Heart left ventricle (tissue), 16 donors: ENCODE data around the gene REM2. TPM values are rescaled to one million over a fixed set of nuclear protein-coding genes. Genes with fewer than 3 reads are reported as not detected.

Source experiments
- ATAC-seq, 4 donors: fragments of 200-7000 bp; cut with Tn5 transposase; one replicate each; pipeline ENCODE4 v1.9.1; 2020 to 2022; ENCODE audit warnings: moderate library complexity in 4 of 4, mild to moderate bottlenecking in 3 of 4, moderate number of reproducible peaks in 1 of 4
- DNase-seq, 5 donors: peaks; one replicate each; pipeline ENCODE4 v3.0.0-alpha.2; 2020
- H3K27ac ChIP-seq, 12 donors: fragments of 200-600 bp; sonication (generic) in 4 of 12; one replicate each; pipeline versions ENCODE4 v1.5.0 to v1.8.0; 2016 to 2022; ENCODE audit warnings: mild to moderate bottlenecking in 2 of 12
- H3K27me3 ChIP-seq, 9 donors: fragments of 200-600 bp; sonication (generic) in 2 of 9; one replicate each; pipeline versions ENCODE4 v1.5.1 to v1.8.0; 2016 to 2022; ENCODE audit warnings: mild to moderate bottlenecking in 3 of 9
- H3K36me3 ChIP-seq, 9 donors: fragments of 200-600 bp; sonication (generic) in 2 of 9; one replicate each; pipeline versions ENCODE4 v1.5.0 to v1.8.0; 2018 to 2022; ENCODE audit warnings: mild to moderate bottlenecking in 2 of 9
- H3K4me1 ChIP-seq, 12 donors: fragments of 200-600 bp; sonication (generic) in 4 of 12; one replicate each; pipeline versions ENCODE4 v1.5.0 to v1.8.0; 2016 to 2022; ENCODE audit warnings: mild to moderate bottlenecking in 3 of 12
- H3K4me3 ChIP-seq, 12 donors: fragments of 200-600 bp; sonication (generic) in 4 of 12; one replicate each; pipeline versions ENCODE4 v1.5.0 to v1.8.0; 2017 to 2022; ENCODE audit warnings: mild to moderate bottlenecking in 9 of 12, moderate library complexity in 4 of 12
- H3K9me3 ChIP-seq, 12 donors: fragments of 200-600 bp; sonication (generic) in 4 of 12; one replicate each; pipeline versions ENCODE4 v1.5.0 to v1.8.0; 2016 to 2022; ENCODE audit warnings: mild to moderate bottlenecking in 1 of 12
- POLR2A ChIP-seq, 2 donors: fragments of 450-650 bp; IDR thresholded peaks; one replicate each; pipeline ENCODE4 v1.6.1; 2017; ENCODE audit warnings: antibody characterized with exemption in 2 of 2, mild to moderate bottlenecking in 2 of 2, moderate library complexity in 2 of 2
- WGBS, 4 donors: extraction: QIAGEN DNeasy Blood & Tissue Kit in 2 of 4; methylation state at CpG; one replicate each; pipeline versions ENCODE4 v1.1.5 to v1.1.7; 2013 to 2018; 5-methylcytosine and 5-hydroxymethylcytosine counted together
- intact Hi-C, 10 donors: fragments of 100-400 bp; cut with DNase I; formaldehyde crosslinking; loops; one replicate each; pipeline versions ENCODE4 v1.11.1 to v1.14.2; 2022
- polyA plus RNA-seq, 2 donors: library from polyadenylated mRNA; stranded (reverse); fragments of 200-250 nt; gene quantifications; one replicate each; pipeline ENCODE4 v1.2.3, GENCODE V29; 2013
- total RNA-seq, 9 donors: library from RNA; depleted of rRNA in 2 of 9; stranded (reverse); fragments of >200 nt in 2 of 9; fragmentation: NEBNext Ultra II Directional in 3 of 9; extraction: Animal tissue kit (Norgen Biotek cat#: 25700) in 3 of 9; gene quantifications; one replicate each; pipeline versions ENCODE4 v1.1.0 to v1.2.4, GENCODE V29; 2016 to 2023
- TF ChIP-seq, protein P1 (sequence below), 12 donors: fragments of 200-600 bp; sonication (generic) in 4 of 12; IDR thresholded peaks; one replicate each; pipeline versions ENCODE4 v1.5.0 to v1.8.0; 2018 to 2022; ENCODE audit warnings: antibody characterized with exemption in 12 of 12, mild to moderate bottlenecking in 5 of 12
- donor health status: ischemic (EF 13 %, LVEDD 7.1; RV severe dilation, severe dysfunction).
- donor health status: healthy with polysubstance abuse.
- donor health status: DM: no; HTN: yes; CAD: no.
- donor health status: DM: no; HTN: no; CAD: no.
- donor health status: ischemic (EF 25% LVEDD 6.9; RV normal size, moderate dysfunction).
- donor health status: ischemic (EF 25% LVEDD 5.7; RV mildly dilated, moderate dysfunction).
- donor health status: healthy.
- donor health status: DM: yes; HTN: yes; CAD: no.
- donor health status: ischemic (EF 35%, LVEDD 5.7; RV mildly dilated, moderate dysfunction).
- donor health status: nonischemic (EF 11% LVEDD 7.7; RV severe dilation, severe dysfunction).
- donor health status: DM: yes; HTN: yes; CAD: no.
- donor health status: PGD.
- donor health status: ischemic (EF 29% LVEDD 5.4; RV normal size, mild dysfunction).
- donor health status: nonischemic (EF 23%, LVEDD 6.1; RV moderate dilation, normal function).

Gene REM2
- total and polyA plus RNA-seq, 11 donors = 0.06 to 0.21 TPM; not detected in 9

DNA sequence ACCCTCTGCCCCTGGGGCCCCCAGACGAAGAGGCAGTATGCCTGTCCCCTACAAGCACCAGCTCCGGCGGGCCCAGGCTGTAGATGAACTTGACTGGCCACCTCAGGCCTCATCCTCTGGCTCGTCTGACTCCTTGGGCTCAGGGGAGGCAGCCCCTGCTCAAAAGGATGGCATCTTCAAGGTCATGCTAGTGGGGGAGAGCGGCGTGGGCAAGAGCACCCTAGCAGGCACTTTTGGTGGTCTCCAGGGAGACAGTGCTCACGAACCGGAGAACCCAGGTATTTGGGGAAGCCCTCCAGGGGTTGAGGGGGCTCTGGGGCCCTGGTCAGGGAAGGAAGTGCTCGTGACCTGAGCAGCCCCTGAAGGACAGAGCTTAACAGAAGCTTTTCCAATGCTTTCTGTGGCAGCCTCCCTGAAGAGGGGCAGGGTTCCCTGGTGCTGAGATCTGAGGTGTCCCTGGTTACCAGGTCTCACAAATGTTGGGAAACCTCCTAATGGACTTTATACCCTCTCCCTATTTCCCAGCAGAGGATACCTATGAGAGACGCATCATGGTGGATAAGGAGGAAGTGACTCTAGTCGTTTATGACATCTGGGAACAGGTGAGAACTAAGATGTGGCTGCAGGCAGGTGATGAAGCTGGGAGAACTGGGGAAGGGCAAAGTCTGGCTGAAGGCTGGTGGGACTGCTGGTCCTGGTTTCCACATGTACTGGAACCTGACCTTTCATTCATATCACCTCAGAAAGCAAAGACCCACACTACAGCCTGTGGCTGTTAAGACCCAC lies 1.9 kb downstream of the REM2 start:
- TF ChIP-seq POLR2A (IDR thresholded peaks at IDR 0.05) = no peak
- TF ChIP-seq, protein P1, sequence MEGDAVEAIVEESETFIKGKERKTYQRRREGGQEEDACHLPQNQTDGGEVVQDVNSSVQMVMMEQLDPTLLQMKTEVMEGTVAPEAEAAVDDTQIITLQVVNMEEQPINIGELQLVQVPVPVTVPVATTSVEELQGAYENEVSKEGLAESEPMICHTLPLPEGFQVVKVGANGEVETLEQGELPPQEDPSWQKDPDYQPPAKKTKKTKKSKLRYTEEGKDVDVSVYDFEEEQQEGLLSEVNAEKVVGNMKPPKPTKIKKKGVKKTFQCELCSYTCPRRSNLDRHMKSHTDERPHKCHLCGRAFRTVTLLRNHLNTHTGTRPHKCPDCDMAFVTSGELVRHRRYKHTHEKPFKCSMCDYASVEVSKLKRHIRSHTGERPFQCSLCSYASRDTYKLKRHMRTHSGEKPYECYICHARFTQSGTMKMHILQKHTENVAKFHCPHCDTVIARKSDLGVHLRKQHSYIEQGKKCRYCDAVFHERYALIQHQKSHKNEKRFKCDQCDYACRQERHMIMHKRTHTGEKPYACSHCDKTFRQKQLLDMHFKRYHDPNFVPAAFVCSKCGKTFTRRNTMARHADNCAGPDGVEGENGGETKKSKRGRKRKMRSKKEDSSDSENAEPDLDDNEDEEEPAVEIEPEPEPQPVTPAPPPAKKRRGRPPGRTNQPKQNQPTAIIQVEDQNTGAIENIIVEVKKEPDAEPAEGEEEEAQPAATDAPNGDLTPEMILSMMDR (IDR thresholded peaks at IDR 0.05) = no peak
- WGBS, 4 donors = 91 to 95% (median 91%) methylated on average over 8 to 11 of the region's 11 CpGs
- no peaks in the 10 kb centered on the region for H3K36me3 ChIP-seq
- no peaks in the 10 kb centered on the region for H3K9me3 ChIP-seq
- peaks cover 0 to 28% (median 9%) of the 10 kb centered on the region in 12 donors for H3K4me1 ChIP-seq
- DNase-seq (no peak), ATAC-seq (no peak)
- no peaks in the 10 kb centered on the region for H3K27me3 ChIP-seq
- intact Hi-C loops = no loop called here
- H3K4me3 ChIP-seq = no peak overlapping the region
- H3K27ac ChIP-seq = no peak overlapping the region

DNA sequence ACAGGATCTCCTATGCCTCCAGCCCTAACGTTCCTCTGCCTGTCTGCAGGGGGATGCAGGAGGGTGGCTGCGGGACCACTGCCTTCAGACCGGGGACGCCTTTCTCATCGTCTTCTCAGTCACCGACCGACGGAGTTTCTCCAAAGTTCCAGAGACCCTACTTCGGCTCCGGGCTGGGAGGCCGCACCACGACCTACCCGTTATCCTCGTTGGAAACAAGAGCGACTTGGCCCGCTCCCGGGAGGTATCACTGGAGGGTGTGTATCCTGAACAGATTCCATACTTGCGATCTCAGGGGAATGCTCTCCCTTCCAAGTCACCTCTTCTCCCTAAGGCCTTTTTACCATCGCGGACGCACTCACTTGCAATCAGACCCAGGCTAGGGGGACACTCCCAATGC lies 3.0 kb downstream of the REM2 start:
- H3K9me3 ChIP-seq = no peaks in the 10 kb centered on the region
- intact Hi-C loops = no loop called here
- 91 to 94% (median 92%) methylated on average over 21 of the region's 21 CpGs for WGBS, 4 donors
- H3K27me3 ChIP-seq = no peaks in the 10 kb centered on the region
- TF ChIP-seq POLR2A (IDR thresholded peaks at IDR 0.05) = no peak
- TF ChIP-seq, protein P1 (IDR thresholded peaks at IDR 0.05) = no peak
- H3K36me3 ChIP-seq = no peaks in the 10 kb centered on the region
- ATAC-seq (no peak), DNase-seq (no peak)
- H3K4me1 ChIP-seq = peaks cover 0 to 28% (median 9%) of the 10 kb centered on the region in 12 donors
- H3K27ac ChIP-seq = peak overlapping the region in 1 of 12 donors; percentile 31
- H3K4me3 ChIP-seq = peak overlapping the region in 5 of 12 donors; percentile 41 to 73 (median 65)

DNA sequence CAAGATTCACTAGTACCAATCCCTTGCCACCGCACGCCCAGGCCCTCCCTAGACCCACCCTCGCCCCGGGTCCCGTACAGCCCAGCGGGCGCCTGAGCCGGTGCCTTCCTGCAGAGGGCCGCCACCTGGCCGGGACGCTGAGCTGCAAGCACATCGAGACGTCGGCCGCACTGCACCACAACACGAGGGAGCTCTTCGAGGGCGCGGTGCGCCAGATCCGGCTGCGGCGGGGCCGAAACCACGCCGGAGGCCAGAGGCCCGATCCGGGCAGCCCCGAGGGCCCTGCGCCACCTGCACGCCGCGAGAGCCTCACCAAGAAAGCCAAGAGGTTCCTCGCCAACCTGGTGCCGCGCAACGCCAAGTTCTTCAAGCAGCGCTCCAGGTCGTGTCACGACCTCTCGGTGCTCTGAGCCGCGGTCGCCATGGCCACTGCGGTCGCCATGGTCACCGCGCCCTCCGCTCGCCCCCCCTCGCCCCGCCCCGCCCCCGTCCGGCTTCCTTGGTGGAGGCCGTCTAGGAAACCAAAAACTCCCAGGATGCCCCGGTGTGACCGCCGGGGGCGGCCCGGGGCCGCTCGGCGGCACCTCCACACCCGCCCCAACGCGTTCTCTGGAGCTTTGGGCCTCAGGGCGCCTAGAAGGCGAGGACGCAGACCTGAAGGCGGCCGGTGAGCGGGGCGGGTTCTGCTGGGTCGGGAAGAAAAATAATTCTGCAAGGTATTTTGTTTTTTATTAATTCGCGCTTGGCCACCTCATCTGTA lies 3.7 kb downstream of the REM2 start:
- Histone ChIP-seq H3K4me3 (peak overlapping the region; percentile 33 to 73 (median 60)), H3K4me1 (peaks cover 0 to 28% (median 9%) of the 10 kb centered on the region in 12 donors), H3K27me3 (no peaks in the 10 kb centered on the region), H3K36me3 (no peaks in the 10 kb centered on the region), H3K9me3 (no peaks in the 10 kb centered on the region), H3K27ac (peak overlapping the region in 5 of 12 donors; percentile 2 to 71 (median 39))
- peak; percentile 25 to 85 (median 78) for ATAC-seq
- 4 to 13% (median 7%) methylated on average over 29 to 77 of the region's 77 CpGs for WGBS, 4 donors
- DNase-seq = peak; percentile 62 to 81 (median 72)
- intact Hi-C loops = no loop called here
- TF ChIP-seq, protein P1 (IDR thresholded peaks at IDR 0.05) = no peak
- TF ChIP-seq POLR2A (IDR thresholded peaks at IDR 0.05) = peak in 1 of 2 donors; percentile 17
